Endometrial microvascular endothelial cells (primary cell): ENCODE measurements around the gene NENF. TPM values are rescaled to one million over a fixed set of nuclear protein-coding genes. Genes with fewer than 3 reads are reported as not detected.

Experiments used
- in situ Hi-C: cut with HindIII; loops from 2 replicates; pipeline ENCODE4 v1.10.0; 2017; ENCODE audit warnings: low sequenced_read_pairs, low pct_unique_long_range_greater_than_20kb; ENCODE audit errors: inconsistent ontology term
- total RNA-seq: library from RNA; depleted of rRNA; stranded (reverse); fragments of >200 nt; gene quantifications from one replicate; pipeline ENCODE4 v1.2.3, GENCODE V29; 2015; ENCODE audit errors: inconsistent ontology term

NENF gene
- total RNA-seq, 1 donor from 2014 or later: 22.1 TPM

DNA sequence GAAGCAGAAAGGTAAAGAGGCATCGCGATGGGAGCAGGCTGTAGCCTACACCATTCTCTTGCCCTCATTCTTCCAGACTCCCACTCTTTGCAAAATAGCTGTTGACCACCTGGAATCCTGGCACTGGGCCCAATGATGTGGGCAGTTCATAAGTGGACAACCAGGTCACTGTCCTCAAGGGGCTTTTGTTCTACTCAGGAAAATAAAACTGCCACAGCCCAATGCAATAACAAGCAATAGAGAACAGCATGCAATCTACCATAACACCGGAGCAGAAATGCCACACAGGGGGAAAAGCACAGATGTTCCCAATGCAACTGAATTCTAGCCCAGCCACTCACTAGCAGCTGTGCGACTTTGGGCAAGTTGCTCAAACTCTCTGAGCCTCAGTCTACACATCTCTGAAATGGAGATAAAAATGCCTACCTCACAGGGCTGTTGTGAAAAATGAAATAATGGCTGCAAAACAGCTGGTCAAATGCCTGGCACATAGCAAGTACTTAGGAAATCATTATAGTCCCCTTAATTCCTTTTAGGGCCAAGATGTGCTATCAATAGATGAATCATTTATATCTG, 56.7 kb downstream of the NENF start:
- in situ Hi-C loops: no loop called here

DNA sequence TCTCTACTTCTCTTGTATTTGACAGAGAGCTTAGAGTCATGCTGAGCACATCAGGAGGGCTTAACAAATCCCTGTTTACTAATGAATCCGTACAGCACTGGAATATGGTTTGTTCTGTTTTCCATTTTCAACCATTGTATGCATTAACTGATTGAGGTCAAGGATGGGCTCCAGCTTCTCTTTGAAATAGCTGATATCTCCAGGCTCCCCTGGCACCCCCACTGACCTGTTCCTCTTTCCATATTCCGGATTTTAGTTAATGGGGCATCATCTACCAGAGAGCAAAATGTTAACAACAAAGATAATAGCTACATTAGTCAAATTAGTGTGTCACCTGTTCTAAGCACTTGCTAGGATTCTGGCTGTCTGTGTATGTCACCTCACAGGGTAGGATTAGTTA, 57.6 kb downstream of the NENF start:
- in situ Hi-C loops: no loop called here

DNA sequence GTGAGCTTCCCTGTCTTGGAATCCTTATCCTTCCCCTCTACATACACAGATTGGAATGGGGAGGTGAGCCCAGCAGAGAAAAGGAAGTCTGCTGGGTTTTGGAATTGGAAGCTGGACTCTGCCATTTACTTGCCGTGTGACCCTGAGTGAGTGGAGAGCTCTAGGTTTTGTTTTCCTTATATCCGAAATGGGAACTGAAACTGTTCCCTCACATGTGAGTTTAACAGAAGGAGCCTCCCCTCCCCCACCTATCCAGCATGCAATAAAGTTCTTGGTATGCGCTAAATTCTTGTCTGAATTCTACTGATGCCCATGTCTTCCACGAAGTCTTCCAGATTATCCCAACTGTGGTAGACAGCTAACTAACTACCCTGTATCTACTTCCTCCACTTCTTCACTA, 58.7 kb downstream of the NENF start:
- in situ Hi-C loops: no loop called here

Other genes starting within 250 kb of the NENF start
- gene PPP2R5A, start 147.5 kb upstream of the NENF start, total RNA-seq: 29.6 TPM
- 20.0 TPM for gene PACC1, start 18.0 kb upstream of the NENF start, total RNA-seq
- 2.6 TPM for gene ATF3, start 175.8 kb downstream of the NENF start, total RNA-seq